KMS-11 (cell line): ENCODE measurements around the gene RFESD.

ENCODE experiments used
- H2AFZ ChIP-seq: fragments of 200-600 bp; sonication (generic); 2 replicates; pipeline ENCODE4 v1.6.1; 2016; ENCODE audit warnings: antibody characterized with exemption, mixed run types, low read depth
- H3K27ac ChIP-seq: fragments of 200-600 bp; sonication (generic); 2 replicates; pipeline ENCODE4 v1.6.1; 2016; ENCODE audit warnings: mild to moderate bottlenecking, mixed run types
- H3K27me3 ChIP-seq: fragments of 200-600 bp; sonication (generic); 2 replicates; pipeline ENCODE4 v1.6.1; 2017; ENCODE audit warnings: mild to moderate bottlenecking, low read depth, mixed run types, moderate library complexity; ENCODE audit not compliant: insufficient read depth
- H3K36me3 ChIP-seq: fragments of 200-600 bp; sonication (generic); 2 replicates; pipeline ENCODE4 v1.6.1; 2017; ENCODE audit warnings: mild to moderate bottlenecking, mixed run types; ENCODE audit not compliant: insufficient read depth
- H3K4me1 ChIP-seq: fragments of 200-600 bp; sonication (generic); 2 replicates; pipeline ENCODE4 v1.6.1; 2016; ENCODE audit warnings: mild to moderate bottlenecking, low read depth, mixed run types; ENCODE audit not compliant: poor library complexity, severe bottlenecking
- H3K4me2 ChIP-seq: fragments of 200-600 bp; sonication (generic); 2 replicates; pipeline ENCODE4 v1.7.0; 2016; ENCODE audit warnings: mild to moderate bottlenecking, mixed run types
- H3K4me3 ChIP-seq: fragments of 200-600 bp; sonication (generic); IDR thresholded peaks from 2 replicates; pipeline ENCODE4 v1.6.1; 2017; ENCODE audit warnings: low read depth, low read length, mixed read lengths; ENCODE audit not compliant: insufficient read depth
- H3K79me2 ChIP-seq: fragments of 200-600 bp; sonication (generic); 2 replicates; pipeline ENCODE4 v1.6.1; 2016; ENCODE audit warnings: low read depth, mixed run types; ENCODE audit not compliant: insufficient read depth
- H3K9ac ChIP-seq: fragments of 200-600 bp; sonication (generic); 2 replicates; pipeline ENCODE4 v1.6.1; 2016; ENCODE audit warnings: mild to moderate bottlenecking, mixed run types
- H4K20me1 ChIP-seq: fragments of 200-600 bp; sonication (generic); 2 replicates; pipeline ENCODE4 v1.6.1; 2016; ENCODE audit warnings: mild to moderate bottlenecking, mixed run types; ENCODE audit not compliant: insufficient read depth
- CTCF ChIP-seq: fragments of 200-600 bp; sonication (generic); conservative IDR thresholded peaks from 2 replicates; pipeline ENCODE4 v1.6.1; 2017; ENCODE audit warnings: low read depth, mild to moderate bottlenecking, antibody characterized with exemption, low read length, moderate library complexity, mixed read lengths

Gene RFESD

GRCh38 chr5:95670568-95670967 lies 24.0 kb downstream of the RFESD start:
- Histone ChIP-seq H3K27ac (no peak overlapping the region), H4K20me1 (no peaks in the 10 kb centered on the region), H3K36me3 (no peaks in the 10 kb centered on the region), H3K79me2 (no peaks in the 10 kb centered on the region), H3K4me2 (no peak overlapping the region), H3K4me3 (no peak overlapping the region), H3K27me3 (no peaks in the 10 kb centered on the region), H3K4me1 (no peaks in the 10 kb centered on the region), H3K9ac (no peak overlapping the region), H2AFZ (no peak overlapping the region)
- TF ChIP-seq CTCF: no peak

DNA sequence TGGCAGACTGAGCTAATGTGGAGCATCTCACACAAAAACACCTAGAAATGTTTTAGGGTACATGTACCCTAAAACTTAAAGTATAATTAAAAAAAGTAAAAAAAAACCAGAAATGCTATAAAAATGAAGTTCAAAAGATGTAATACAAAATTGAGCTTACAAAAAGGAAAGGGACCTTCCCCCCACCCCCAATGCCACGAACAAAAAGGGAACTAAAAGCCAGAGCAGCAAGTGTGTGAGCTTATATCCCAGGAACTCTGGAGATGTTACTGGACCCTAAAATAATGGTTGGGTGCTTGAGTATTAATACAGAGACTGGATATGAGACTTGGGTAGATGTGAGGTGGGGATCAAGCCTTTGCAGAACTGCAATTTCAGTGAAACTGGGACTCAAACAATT lies 25.2 kb downstream of the RFESD start:
- Histone ChIP-seq H3K79me2 (no peaks in the 10 kb centered on the region), H3K9ac (no peak overlapping the region), H3K4me1 (no peaks in the 10 kb centered on the region), H3K27me3 (no peaks in the 10 kb centered on the region), H2AFZ (no peak overlapping the region), H3K4me3 (no peak overlapping the region), H3K27ac (no peak overlapping the region), H3K4me2 (no peak overlapping the region), H3K36me3 (no peaks in the 10 kb centered on the region), H4K20me1 (no peaks in the 10 kb centered on the region)
- TF ChIP-seq CTCF: no peak

DNA sequence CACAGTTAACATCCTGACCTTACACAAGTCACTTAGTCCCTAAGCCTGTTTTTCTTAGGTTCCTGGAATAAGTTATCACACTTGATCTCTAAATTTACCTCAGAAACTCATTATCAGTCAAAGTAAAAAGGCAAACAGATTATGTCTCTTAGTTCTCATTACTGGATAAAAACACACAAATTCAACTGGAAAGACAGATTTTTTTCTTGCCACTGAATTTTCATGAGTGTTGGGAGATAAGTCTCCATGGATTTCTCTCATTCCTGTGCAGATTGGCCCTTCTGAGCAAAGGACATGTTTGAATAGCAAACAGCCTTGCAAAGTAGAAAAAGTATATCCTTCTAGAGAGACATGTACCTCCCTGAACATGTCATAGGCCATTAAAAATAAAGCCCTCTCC lies 26.1 kb downstream of the RFESD start:
- H3K27ac ChIP-seq: no peak overlapping the region
- H3K9ac ChIP-seq: no peak overlapping the region
- no peaks in the 10 kb centered on the region for H3K4me1 ChIP-seq
- H3K79me2 ChIP-seq: no peaks in the 10 kb centered on the region
- H3K36me3 ChIP-seq: no peaks in the 10 kb centered on the region
- H3K27me3 ChIP-seq: no peaks in the 10 kb centered on the region
- H3K4me3 ChIP-seq: no peak overlapping the region
- no peaks in the 10 kb centered on the region for H4K20me1 ChIP-seq
- no peak for TF ChIP-seq CTCF
- no peak overlapping the region for H3K4me2 ChIP-seq
- no peak overlapping the region for H2AFZ ChIP-seq

- TF ChIP-seq CTCF: no peak
- no peaks in the 10 kb centered on the region for H3K4me1 ChIP-seq
- no peak overlapping the region for H2AFZ ChIP-seq
- no peaks in the 10 kb centered on the region for H3K36me3 ChIP-seq
- no peaks in the 10 kb centered on the region for H3K27me3 ChIP-seq
- H3K79me2 ChIP-seq: no peaks in the 10 kb centered on the region
- no peak overlapping the region for H3K27ac ChIP-seq
- no peak overlapping the region for H3K4me2 ChIP-seq
- H4K20me1 ChIP-seq: no peaks in the 10 kb centered on the region
- H3K9ac ChIP-seq: no peak overlapping the region
- H3K4me3 ChIP-seq: no peak overlapping the region
Observed at GRCh38 chr5:95673081-95673480, 26.5 kb downstream of the RFESD start.

- no peak within 1 kb of the TSS for H3K4me3 ChIP-seq
Observed at GRCh38 chr5:95682891-95683290, 36.3 kb downstream of the RFESD start, which contains the start of gene SPATA9. TSS of gene SPATA9 (minus strand) at chr5:95682991. CDS start at chr5:95682854, 137 bp downstream.

More at GRCh38 chr5:95682891-95683290, 36.3 kb downstream of the RFESD start, which contains the start of gene SPATA9:
- H3K4me2 ChIP-seq: no peak within 1 kb of the TSS
- H3K79me2 ChIP-seq: no peaks in the 10 kb centered on the region
- H3K36me3 ChIP-seq: no peaks in the 10 kb centered on the region
- no peaks in the 10 kb centered on the region for H3K27me3 ChIP-seq
- H3K27ac ChIP-seq: no peak within 1 kb of the TSS
- no peaks in the 10 kb centered on the region for H3K4me1 ChIP-seq
- TF ChIP-seq CTCF: no peak
- H4K20me1 ChIP-seq: no peaks in the 10 kb centered on the region
- no peak within 1 kb of the TSS for H3K9ac ChIP-seq
- no peak within 1 kb of the TSS for H2AFZ ChIP-seq
